ENCODE data around the gene PECR.

The PECR gene

DNA sequence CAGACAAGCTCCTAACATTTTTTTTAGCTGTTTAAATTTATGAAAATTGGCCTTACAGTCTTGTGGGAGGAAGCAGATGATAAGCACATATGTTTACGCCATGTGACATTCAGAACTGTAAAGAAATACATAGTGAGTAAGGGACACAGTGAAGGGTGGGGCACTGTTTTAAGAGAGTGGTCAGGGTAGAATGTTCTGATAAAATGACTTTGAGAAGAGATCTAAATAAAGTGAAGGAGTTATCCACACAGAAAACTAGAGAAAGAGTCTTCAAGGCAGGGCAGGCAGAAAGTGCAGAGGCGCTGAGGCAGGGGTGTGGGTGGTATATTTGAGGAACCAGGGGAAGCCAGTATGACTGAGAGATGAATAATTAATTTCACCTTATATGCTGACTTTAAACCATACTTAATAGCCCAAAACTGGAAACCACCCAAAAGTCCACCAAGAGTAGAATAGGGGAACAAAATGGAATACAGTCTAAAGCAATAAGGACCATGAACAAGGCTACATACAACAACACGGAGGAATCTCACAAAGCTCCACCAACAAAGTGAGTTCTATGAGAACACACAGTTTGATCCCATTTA is 76.8 kb downstream of the PECR start:
- no peak for TF ChIP-seq CTCF (IDR thresholded peaks at IDR 0.05; ENCODE audit: low read length, missing control alignments)
- H3K4me3 ChIP-seq (replicated peaks; ENCODE audit: low read depth, low read length) = no peak overlapping the region
- no peak for DNase-seq (ENCODE audit: low read depth)

DNA sequence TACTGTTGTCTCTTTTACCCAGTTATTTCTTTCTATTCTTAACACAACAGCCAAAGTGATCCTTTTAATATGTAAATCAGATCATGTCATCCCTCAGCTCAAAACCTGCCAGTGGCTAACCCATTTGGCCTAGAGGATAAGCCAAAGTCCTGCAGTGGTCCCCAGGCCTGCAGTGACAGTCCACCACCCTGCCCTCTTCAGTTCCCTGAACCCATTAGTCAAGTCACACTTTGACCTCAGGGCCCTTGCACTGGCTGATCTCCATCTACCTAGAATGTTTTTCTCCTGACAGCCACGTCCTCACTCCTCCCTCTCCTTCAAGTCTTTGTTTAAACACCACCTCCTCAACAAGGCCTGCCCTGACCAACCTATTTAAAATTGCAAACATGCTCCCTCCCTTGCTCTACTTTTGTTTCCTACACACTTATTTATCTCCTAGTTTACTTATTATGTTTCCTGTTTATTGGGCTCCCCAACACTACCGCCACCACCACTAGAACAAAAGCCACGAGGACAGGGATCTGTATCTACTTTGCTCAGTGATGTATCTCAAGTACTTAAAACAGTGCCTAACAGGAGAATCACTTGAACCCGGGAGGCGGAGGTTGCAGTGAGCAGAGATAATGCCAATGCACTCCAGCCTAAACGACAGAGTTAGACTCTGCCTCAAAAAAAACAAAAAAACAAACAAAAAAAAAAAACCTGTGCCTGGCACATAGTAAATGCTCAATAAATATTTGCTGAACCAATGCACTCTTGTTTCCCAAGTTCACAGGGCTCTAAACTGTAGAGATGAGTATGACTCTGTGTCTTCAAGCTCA is 77.5 kb downstream of the PECR start:
- DNase-seq (ENCODE audit: low read depth) = no peak
- TF ChIP-seq CTCF (IDR thresholded peaks at IDR 0.05; ENCODE audit: low read length, missing control alignments) = no peak
- no peak overlapping the region for H3K4me3 ChIP-seq (replicated peaks; ENCODE audit: low read depth, low read length)

- TF ChIP-seq CTCF (IDR thresholded peaks at IDR 0.05; ENCODE audit: low read length, missing control alignments) = no peak
- no peak for DNase-seq (ENCODE audit: low read depth)
- no peak overlapping the region for H3K4me3 ChIP-seq (replicated peaks; ENCODE audit: low read depth, low read length)
Measured at GRCh38 chr2:216002693-216003092, 78.9 kb downstream of the PECR start.

DNA sequence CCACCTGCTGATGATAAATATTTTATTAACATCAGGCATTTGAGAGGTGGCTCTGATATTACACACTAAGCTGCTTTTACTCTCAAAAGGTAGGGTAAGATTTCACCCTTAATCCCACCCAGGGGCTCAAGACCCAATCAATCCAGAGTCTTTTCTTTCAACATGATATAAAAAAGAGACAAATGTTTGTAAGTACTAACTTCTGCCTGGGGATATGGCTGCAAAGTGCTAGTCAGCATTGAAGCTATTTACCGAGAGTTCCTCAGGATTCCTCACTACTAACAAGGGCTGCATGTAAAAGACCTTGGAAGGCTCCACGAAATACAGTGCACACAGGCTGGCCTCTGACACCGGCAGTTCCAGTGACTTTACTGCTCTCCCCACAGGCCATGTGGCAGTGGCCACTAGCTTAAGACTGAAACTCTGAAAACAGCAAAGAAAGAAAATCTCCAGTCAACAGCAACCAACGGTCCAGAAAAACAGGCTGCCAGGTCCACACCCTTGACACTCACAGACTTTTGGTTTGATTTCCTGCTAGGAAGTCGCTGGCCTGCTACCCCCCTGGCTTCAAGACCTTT is 79.4 kb downstream of the PECR start:
- no peak overlapping the region for H3K4me3 ChIP-seq (replicated peaks; ENCODE audit: low read depth, low read length)
- no peak for DNase-seq (ENCODE audit: low read depth)
- TF ChIP-seq CTCF (IDR thresholded peaks at IDR 0.05; ENCODE audit: low read length, missing control alignments) = no peak

DNA sequence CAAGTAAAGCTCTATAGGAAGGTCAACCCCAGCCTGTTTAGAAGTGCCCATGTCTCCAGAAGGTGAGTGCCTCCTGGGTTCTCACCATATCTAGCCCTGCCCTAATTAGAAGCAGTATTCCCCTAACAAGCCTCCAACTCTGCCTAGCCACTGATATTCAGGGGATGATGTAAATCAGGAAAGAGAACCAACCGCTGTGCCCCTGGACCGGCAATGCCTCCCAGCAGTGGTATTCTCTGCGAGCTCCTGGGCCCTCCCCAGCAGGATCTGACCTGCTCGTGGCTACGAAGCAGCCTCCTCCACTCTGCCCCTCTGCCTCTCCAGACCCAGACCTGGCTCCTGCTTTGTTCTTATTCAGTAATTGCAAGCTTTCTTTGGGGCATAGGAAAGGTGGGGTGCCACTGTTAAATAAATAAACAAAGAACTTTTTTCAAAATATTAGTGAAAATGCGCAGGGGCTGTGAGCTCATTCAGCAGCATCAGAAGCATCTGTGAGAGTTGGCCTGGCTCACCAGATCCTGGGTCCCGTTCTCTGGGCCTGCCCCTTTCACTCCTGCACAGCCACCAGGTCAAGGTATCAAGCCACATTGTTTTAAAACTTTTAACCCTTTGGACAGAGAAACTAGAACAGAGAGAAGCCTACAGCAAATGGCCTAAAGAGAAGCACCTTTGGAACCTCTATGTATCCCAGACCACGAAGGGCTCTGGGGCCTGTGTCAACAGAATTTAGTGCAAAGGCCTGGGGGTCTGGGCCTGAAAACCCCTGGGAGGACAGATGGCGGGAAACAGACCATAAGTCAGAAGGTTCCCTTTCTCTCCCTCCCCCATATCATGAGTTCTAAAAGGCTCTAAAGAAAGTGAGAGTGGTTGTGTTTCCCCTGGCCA is 80.2 kb downstream of the PECR start:
- DNase-seq (ENCODE audit: low read depth) = no peak
- no peak for TF ChIP-seq CTCF (IDR thresholded peaks at IDR 0.05; ENCODE audit: low read length, missing control alignments)
- H3K4me3 ChIP-seq (replicated peaks; ENCODE audit: low read depth, low read length) = no peak overlapping the region

DNA sequence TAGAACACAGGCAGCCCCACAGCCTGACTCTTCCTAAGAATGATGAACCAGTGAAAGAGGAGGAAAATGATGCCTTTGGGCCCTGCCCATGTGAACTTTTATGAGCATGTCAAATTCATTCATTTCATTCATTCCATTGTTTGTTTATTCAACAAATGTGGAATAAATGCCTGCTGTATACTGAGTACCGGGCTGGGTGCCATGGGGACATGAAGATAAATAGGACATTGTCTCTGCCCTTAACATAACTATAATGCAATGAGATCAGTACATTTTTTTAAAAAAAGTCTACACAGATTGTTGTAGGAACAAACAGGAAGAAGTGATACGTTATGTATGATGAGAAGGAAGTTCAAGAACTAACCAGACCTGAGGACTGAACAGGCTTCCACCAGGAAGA is 83.0 kb downstream of the PECR start:
- TF ChIP-seq CTCF (IDR thresholded peaks at IDR 0.05; ENCODE audit: low read length, missing control alignments) = no peak

More for the DNA sequence above, 83.0 kb downstream of the PECR start:
- no peak for DNase-seq (ENCODE audit: low read depth)
- H3K4me3 ChIP-seq (replicated peaks; ENCODE audit: low read depth, low read length) = no peak overlapping the region

All from fibroblast of pulmonary artery (primary cell).